HepG2 (cell line): Measurements from ENCODE around the gene IL1RAP. TPM values are rescaled to one million over a fixed set of nuclear protein-coding genes. Genes with fewer than 3 reads are reported as not detected.

Source experiments
- ATAC-seq: fragments of 200-7000 bp; cut with Tn5 transposase; 3 replicates; pipeline ENCODE4 v1.9.1; 2020; ENCODE audit warnings: mild to moderate bottlenecking, moderate library complexity
- BruUV-seq: library from RNA; stranded (reverse); fragments of 400-500 nt; replicated peaks from 2 replicates; lab custom pipeline; 2021; lab: Mats Ljungman, UMichigan
- CTCF ChIA-PET: fragments of 300-600 bp; formaldehyde crosslinking; extraction: SDS; loops from one replicate; lab custom pipeline; 2021; ENCODE audit warnings: low total read pairs, inconsistent platforms, low intra/inter-chr PET ratio; lab: Yijun Ruan, JAX
- POLR2A ChIA-PET: fragments of 350-600 bp; sonication (Branson Sonifier 250); formaldehyde crosslinking; loops from one replicate; lab custom pipeline; 2020; ENCODE audit warnings: antibody characterized with exemption, inconsistent platforms; lab: Yijun Ruan, JAX
- DNase-seq: peaks from one replicate; pipeline ENCODE4 v3.0.0-alpha.2; 2015; ENCODE audit warnings: low spot score
- FAIRE-seq: peaks from 3 replicates; lab custom pipeline; 2011; peaks lifted over from hg19 to GRCh38; lab: Jason Lieb, UNC
- H2AFZ ChIP-seq: one replicate; pipeline ENCODE4 v1.6.1; 2011; ENCODE audit warnings: low read length, inconsistent platforms
- H3K27ac ChIP-seq: fragments of 300-600 bp; 3 replicates; pipeline ENCODE4 v1.8.0; 2011; ENCODE audit warnings: mixed run types, mild to moderate bottlenecking, mixed read lengths, low read length, inconsistent platforms; ENCODE audit not compliant: insufficient read depth; ENCODE audit errors: extremely low read length
- H3K27me3 ChIP-seq, 2 experiments: fragments of 200-600 bp in 1 of 2; 2 replicates in 1 of 2; 3 replicates in 1 of 2; pipeline versions ENCODE4 v1.6.0 to v1.8.0; 2011; ENCODE audit warnings: low read length in 2 of 2, mild to moderate bottlenecking in 2 of 2, moderate library complexity in 2 of 2, inconsistent platforms in 1 of 2; ENCODE audit not compliant: insufficient read depth in 2 of 2, control insufficient read depth in 1 of 2
- H3K36me3 ChIP-seq, 2 experiments: fragments of 200-600 bp in 1 of 2; replicated peaks in 1 of 2; 2 replicates in 1 of 2; 3 replicates in 1 of 2; pipeline versions ENCODE4 v1.5.1 to v1.8.0; 2011; ENCODE audit warnings: low read length in 2 of 2, inconsistent platforms in 1 of 2; ENCODE audit not compliant: insufficient read depth in 2 of 2, control insufficient read depth in 1 of 2
- H3K4me1 ChIP-seq: 2 replicates; pipeline ENCODE4 v1.5.1; 2012; ENCODE audit warnings: low read length, inconsistent platforms; ENCODE audit not compliant: insufficient read depth
- H3K4me2 ChIP-seq: 2 replicates; pipeline ENCODE4 v1.6.0; 2011; ENCODE audit warnings: low read depth, low read length, inconsistent platforms
- H3K4me3 ChIP-seq, 3 experiments: fragments of 200-600 bp in 1 of 3; sonication (generic), shearing (Covaris generic) in 1 of 3; replicated peaks in 1 of 3; 2 replicates each; pipeline ENCODE4 v1.5.1; 2011 to 2016; ENCODE audit warnings: low read length in 3 of 3, inconsistent platforms in 2 of 3, low read depth in 2 of 3, mild to moderate bottlenecking in 2 of 3, control low read depth in 1 of 3, mixed read lengths in 1 of 3; ENCODE audit not compliant: insufficient read depth in 1 of 3
- H3K79me2 ChIP-seq: one replicate; pipeline ENCODE4 v1.6.1; 2011; ENCODE audit warnings: low read length, inconsistent platforms; ENCODE audit not compliant: insufficient read depth
- H3K9ac ChIP-seq: 2 replicates; pipeline ENCODE4 v1.6.0; 2011; ENCODE audit warnings: mild to moderate bottlenecking, low read depth, low read length, inconsistent platforms; ENCODE audit not compliant: insufficient read depth
- H3K9me3 ChIP-seq: 2 replicates; pipeline ENCODE4 v1.5.1; 2012; ENCODE audit warnings: mild to moderate bottlenecking, low read length
- H4K20me1 ChIP-seq: 2 replicates; pipeline ENCODE4 v1.6.0; 2011; ENCODE audit warnings: inconsistent platforms, mild to moderate bottlenecking, low read length, moderate library complexity; ENCODE audit not compliant: insufficient read depth
- AHR ChIP-seq: IDR thresholded peaks from 2 replicates; pipeline ENCODE4 v1.6.1; 2018; ENCODE audit warnings: missing genetic modification reagents, missing compliant biosample characterization
- EEA1 ChIP-seq: sonication (generic); formaldehyde crosslinking; IDR thresholded peaks from 2 replicates; pipeline ENCODE4 v1.5.1; 2020; ENCODE audit warnings: mild to moderate bottlenecking, missing genetic modification reagents, borderline replicate concordance
- MAFF ChIP-seq: IDR thresholded peaks from 2 replicates; pipeline ENCODE4 v1.6.1; 2011; ENCODE audit warnings: low read depth, low read length, improper control_type of control experiment
- MAFK ChIP-seq, 2 experiments: IDR thresholded peaks in 1 of 2; conservative IDR thresholded peaks in 1 of 2; 2 replicates each; pipeline ENCODE4 v1.6.1; 2011; ENCODE audit warnings: improper control_type of control experiment in 2 of 2, low read length in 2 of 2
- RFXANK ChIP-seq: IDR thresholded peaks from 2 replicates; pipeline ENCODE4 v1.6.1; 2016
- SP5 ChIP-seq: IDR thresholded peaks from 2 replicates; pipeline ENCODE4 v1.6.1; 2016; ENCODE audit warnings: low read depth, borderline replicate concordance
- ZNF138 ChIP-seq: sonication (generic); formaldehyde crosslinking; IDR thresholded peaks from 2 replicates; pipeline ENCODE4 v1.5.0; 2020; ENCODE audit warnings: mild to moderate bottlenecking, low read depth, missing genetic modification reagents
- ZNF432 ChIP-seq: sonication (generic); formaldehyde crosslinking; IDR thresholded peaks from 2 replicates; pipeline ENCODE4 v1.5.0; 2020; ENCODE audit warnings: missing genetic modification reagents, mild to moderate bottlenecking, borderline replicate concordance
- ZNF790 ChIP-seq: sonication (generic); formaldehyde crosslinking; IDR thresholded peaks from 2 replicates; pipeline ENCODE4 v1.8.0; 2022; ENCODE audit warnings: missing genetic modification reagents, mild to moderate bottlenecking, borderline replicate concordance
- WGBS: methylation state at CpG from one replicate; pipeline ENCODE4 v1.1.6; 2017; ENCODE audit warnings: low lambda C conversion rate; 5-methylcytosine and 5-hydroxymethylcytosine counted together
- in situ Hi-C: cut with HindIII; loops from 2 replicates; pipeline ENCODE4 v1.10.0; 2017; ENCODE audit warnings: low pct_unique_long_range_greater_than_20kb; ENCODE audit not compliant: extremely low pct_ligation_motif_present
- intact Hi-C: fragments of 100-400 bp; cut with micrococcal nuclease; formaldehyde crosslinking; loops from one replicate; pipeline ENCODE4 v1.10.0; 2022; ENCODE audit not compliant: unreplicated experiment
- polyA plus RNA-seq, 8 experiments: library from polyadenylated mRNA; depleted of rRNA in 3 of 8; stranded (reverse) in 7 of 8; unstranded in 1 of 8; fragments of >200 nt; fragmentation: Illumina TruSeq in 4 of 8; extraction: Trizol in 4 of 8; gene quantifications; 2 replicates each; pipeline versions ENCODE4 v1.2.1 to v1.2.3, GENCODE V29; 2011 to 2016; ENCODE audit warnings: low read depth in 4 of 8, missing spikeins in 1 of 8, mixed read lengths in 1 of 8; ENCODE audit not compliant: insufficient read depth in 1 of 8
- total RNA-seq, 5 experiments: library from RNA; depleted of rRNA; stranded (reverse); fragments of >200 nt; fragmentation: Illumina TruSeq; extraction: Trizol; gene quantifications; 2 replicates each; pipeline ENCODE4 v1.2.3, GENCODE V29; 2016; ENCODE audit warnings: low read depth in 1 of 5
- TF ChIP-seq, protein P1 (sequence below): IDR thresholded peaks from 2 replicates; pipeline ENCODE4 v1.6.1; 2016; ENCODE audit warnings: low read depth

Gene IL1RAP
- total and polyA plus RNA-seq, 2 of the 13 experiments (the other 11 are each of a cell fraction or from before 2014, with no cell fraction given), result 18.3 to 54.9 TPM

DNA sequence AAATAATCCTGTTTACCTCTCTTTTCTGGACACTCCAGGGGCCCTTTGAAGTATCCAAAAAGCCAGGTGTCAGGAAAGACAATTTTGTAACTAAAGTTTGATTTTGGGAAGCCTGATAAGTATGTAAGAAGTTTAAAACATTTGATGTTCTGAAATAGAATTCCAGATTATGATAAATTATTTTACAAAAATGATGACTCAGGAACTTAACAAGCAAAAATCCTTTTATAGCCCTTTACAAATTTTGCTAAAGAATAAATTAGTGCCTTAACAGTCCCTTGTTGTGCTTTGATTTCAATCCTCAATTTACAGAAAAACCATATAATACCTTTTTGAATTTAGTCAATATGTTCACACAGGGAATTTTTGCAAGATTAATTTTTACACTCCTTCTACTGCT is 38.1 kb downstream of the IL1RAP start:
- Histone ChIP-seq H3K36me3 (peaks cover 0 to 3% of the 10 kb centered on the region in 2 experiments; a peak in 1 of 5 replicates), H2AFZ (no peak overlapping the region), H3K4me2 (no peak overlapping the region), H3K79me2 (peaks cover 37% of the 10 kb centered on the region), H3K4me1 (peaks cover 64% of the 10 kb centered on the region), H3K27ac (no peak overlapping the region), H4K20me1 (no peaks in the 10 kb centered on the region), H3K9me3 (no peaks in the 10 kb centered on the region), H3K4me3 (no peak overlapping the region), H3K9ac (no peak overlapping the region), H3K27me3 (no peaks in the 10 kb centered on the region)
- no TSS peak for BruUV-seq
- ATAC-seq (no peak), FAIRE-seq (no peak), DNase-seq (no peak)
- POLR2A ChIA-PET, result interaction anchor here (2.3 kb wide), 1 partner anchor 37 kb away, joined by 6 read pairs; the partner anchor contains the start of gene IL1RAP
- TF ChIP-seq MAFF, result peak; percentile 88
- TF ChIP-seq ZNF432, result no peak
- peak; percentile 70 to 92 for TF ChIP-seq MAFK (conservative IDR thresholded peaks at IDR 0.05 in 1 of 2, IDR thresholded peaks at IDR 0.05 in 1 of 2; ENCODE audit: low read length in 2 of 2)
- TF ChIP-seq SP5 (CRISPR knock-in tag), result no peak
- CTCF ChIA-PET, result no interaction called here
- in situ Hi-C loops (no loop called here), intact Hi-C loops (no loop called here)

DNA sequence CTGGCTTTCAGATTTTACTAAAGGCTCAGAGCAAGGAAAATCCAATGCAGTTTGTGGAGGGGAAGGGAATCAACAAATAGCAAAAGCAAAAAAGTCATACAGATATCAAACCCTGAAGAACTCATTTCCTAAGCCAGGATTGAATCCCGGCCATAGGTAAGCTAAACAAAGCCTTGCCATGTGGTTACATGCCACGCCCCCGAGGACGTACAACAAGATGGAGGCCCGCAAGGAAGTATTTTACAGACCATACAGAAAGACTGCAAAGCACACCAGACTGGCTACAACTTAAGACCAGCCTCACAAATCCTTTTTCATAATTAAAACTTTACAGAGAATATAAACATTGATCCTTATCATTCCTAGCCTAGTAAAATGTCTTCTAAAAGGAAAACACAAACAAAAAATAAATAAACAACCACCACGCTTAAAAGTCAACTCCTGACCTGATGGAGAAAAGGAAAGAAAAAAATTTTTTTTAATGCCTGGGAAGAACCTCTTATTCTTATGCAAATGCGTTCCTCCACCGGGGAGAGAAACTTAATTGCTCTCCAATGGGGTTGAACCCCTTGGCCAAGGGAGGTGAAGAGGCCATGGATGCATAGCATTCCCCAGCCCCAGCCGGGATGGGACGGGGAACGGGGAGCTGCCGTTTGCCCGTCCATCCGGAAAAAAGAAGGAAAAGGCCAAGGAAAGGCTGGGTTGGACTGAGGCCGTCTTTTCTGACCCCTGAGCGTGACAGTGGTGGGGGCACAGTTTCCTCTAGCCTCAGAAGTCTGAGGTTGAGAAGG is 39.3 kb downstream of the IL1RAP start:
- H4K20me1 ChIP-seq, result no peaks in the 10 kb centered on the region
- intact Hi-C loops (no loop called here), in situ Hi-C loops (no loop called here)
- no peak overlapping the region for H2AFZ ChIP-seq
- H3K4me2 ChIP-seq, result no peak overlapping the region
- peaks cover 32% of the 10 kb centered on the region for H3K79me2 ChIP-seq
- ChIA-PET CTCF (no interaction called here), POLR2A (no interaction called here)
- no peaks in the 10 kb centered on the region for H3K9me3 ChIP-seq
- no TSS peak for BruUV-seq
- FAIRE-seq, result no peak
- TF ChIP-seq ZNF790 (CRISPR knock-in tag) (no peak), RFXANK (CRISPR knock-in tag) (no peak), ZNF138 (CRISPR knock-in tag) (no peak), EEA1 (CRISPR knock-in tag) (no peak), AHR (CRISPR knock-in tag) (no peak)
- TF ChIP-seq, protein P1, sequence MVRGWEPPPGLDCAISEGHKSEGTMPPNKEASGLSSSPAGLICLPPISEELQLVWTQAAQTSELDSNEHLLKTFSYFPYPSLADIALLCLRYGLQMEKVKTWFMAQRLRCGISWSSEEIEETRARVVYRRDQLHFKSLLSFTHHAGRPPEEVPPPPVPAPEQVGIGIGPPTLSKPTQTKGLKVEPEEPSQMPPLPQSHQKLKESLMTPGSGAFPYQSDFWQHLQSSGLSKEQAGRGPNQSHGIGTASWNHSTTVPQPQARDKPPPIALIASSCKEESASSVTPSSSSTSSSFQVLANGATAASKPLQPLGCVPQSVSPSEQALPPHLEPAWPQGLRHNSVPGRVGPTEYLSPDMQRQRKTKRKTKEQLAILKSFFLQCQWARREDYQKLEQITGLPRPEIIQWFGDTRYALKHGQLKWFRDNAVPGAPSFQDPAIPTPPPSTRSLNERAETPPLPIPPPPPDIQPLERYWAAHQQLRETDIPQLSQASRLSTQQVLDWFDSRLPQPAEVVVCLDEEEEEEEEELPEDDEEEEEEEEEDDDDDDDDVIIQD (CRISPR knock-in tag), result no peak
- no peak overlapping the region for H3K9ac ChIP-seq
- DNase-seq, result no peak
- H3K4me1 ChIP-seq, result peaks cover 64% of the 10 kb centered on the region
- peaks cover 0 to 3% of the 10 kb centered on the region in 2 experiments; a peak in 2 of 5 replicates for H3K36me3 ChIP-seq
- H3K4me3 ChIP-seq, result no peak overlapping the region
- no peaks in the 10 kb centered on the region for H3K27me3 ChIP-seq
- 95% methylated on average over 16 of the region's 16 CpGs for WGBS
- no peak for ATAC-seq
- no peak overlapping the region for H3K27ac ChIP-seq
